G401.6 (cell line): ENCODE results near the gene ADM5.
"Not testable (repeated sequence)": the region's sequence is repeated elsewhere in the genome, so short reads cannot be mapped to it uniquely, and the experiment has no call there.

Experiments
- FAIRE-seq: peaks from 2 replicates; lab custom pipeline; 2012; peaks lifted over from hg19 to GRCh38; lab: Jason Lieb, UNC

Gene ADM5

GRCh38 chr19:49701271-49701786 lies 11.9 kb downstream of the ADM5 start:
- no peak for FAIRE-seq

- no peak for FAIRE-seq
Measured at GRCh38 chr19:49704888-49705642, 15.7 kb downstream of the ADM5 start.

- no peak for FAIRE-seq
Measured at GRCh38 chr19:49705919-49706318, 16.5 kb downstream of the ADM5 start.

GRCh38 chr19:49710372-49710951 lies 21.1 kb downstream of the ADM5 start:
- FAIRE-seq: no peak

GRCh38 chr19:49712397-49712859 lies 23.0 kb downstream of the ADM5 start:
- FAIRE-seq: no peak

GRCh38 chr19:49713236-49713845 lies 23.9 kb downstream of the ADM5 start:
- FAIRE-seq: no peak

GRCh38 chr19:49716154-49716553 lies 26.8 kb downstream of the ADM5 start:
- FAIRE-seq: no peak

GRCh38 chr19:49718511-49718910 lies 29.1 kb downstream of the ADM5 start:
- no peak for FAIRE-seq

GRCh38 chr19:49718991-49719390 lies 29.6 kb downstream of the ADM5 start:
- FAIRE-seq: no peak

GRCh38 chr19:49719420-49719819 lies 30.0 kb downstream of the ADM5 start:
- not testable (repeated sequence) for FAIRE-seq

GRCh38 chr19:49727217-49728030 lies 38.0 kb downstream of the ADM5 start:
- no peak for FAIRE-seq

GRCh38 chr19:49730166-49730565 lies 40.8 kb downstream of the ADM5 start:
- no peak for FAIRE-seq

GRCh38 chr19:49738268-49738667 lies 48.9 kb downstream of the ADM5 start:
- FAIRE-seq: no peak

- no peak for FAIRE-seq
Measured at GRCh38 chr19:49739098-49739497, 49.7 kb downstream of the ADM5 start.

- FAIRE-seq: no peak
Measured at GRCh38 chr19:49739933-49740332, 50.5 kb downstream of the ADM5 start.
